ENCODE results near the gene GTF2A1L. TPM values are rescaled to one million over a fixed set of nuclear protein-coding genes. Genes with fewer than 3 reads are reported as not detected.

Gene GTF2A1L
- total and polyA plus RNA-seq, 2 donors (not counting 3 experiments of a cell fraction or from before 2014, with no cell fraction given): 0.46 TPM; not detected in 1

DNA sequence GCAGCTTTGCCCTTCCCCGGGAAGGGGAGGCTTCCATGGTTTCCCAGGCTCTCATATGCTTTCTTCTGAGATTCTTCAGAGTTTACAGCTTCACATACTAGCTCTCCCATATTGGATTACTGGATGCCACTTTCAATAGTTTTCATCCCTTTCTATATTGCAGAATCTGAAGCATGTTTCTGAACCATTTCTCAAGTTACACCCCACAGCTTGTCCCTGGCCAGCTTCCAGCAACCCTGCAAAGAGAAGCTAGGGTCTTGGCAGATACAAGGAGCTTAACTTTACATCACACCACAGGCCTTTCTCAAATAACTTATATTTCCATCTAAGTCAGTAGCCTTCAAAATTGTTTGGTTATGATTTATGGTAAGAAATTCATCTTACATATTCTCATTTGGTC lies 98.3 kb downstream of the GTF2A1L start:
- no TSS peak for BruUV-seq (replicated peaks)

DNA sequence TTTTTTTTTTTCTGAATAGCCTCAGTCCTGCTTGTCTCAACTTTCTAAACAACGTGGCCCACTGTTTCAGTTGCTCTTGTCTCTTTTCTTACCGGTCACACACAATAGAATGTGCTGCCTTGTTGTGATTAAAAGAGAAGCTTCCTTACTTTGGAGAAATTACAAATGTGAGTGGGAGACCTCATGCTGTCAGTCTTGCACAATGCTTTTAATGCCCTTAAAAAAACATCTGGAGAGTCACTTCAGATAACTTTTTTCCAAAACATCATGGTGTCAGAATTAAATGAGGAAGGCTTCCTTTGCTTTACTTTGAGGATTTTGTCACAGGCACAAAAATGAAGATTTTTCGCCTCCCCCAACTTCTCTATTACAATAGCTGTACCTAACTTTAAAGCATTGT lies 100.2 kb downstream of the GTF2A1L start:
- H3K4me3 ChIP-seq (replicated peaks in 1 of 3; ENCODE audit: insufficient read depth in 1 of 3, low read depth in 1 of 3, low read length in 3 of 3): no peak overlapping the region
- DNase-seq (ENCODE audit: low read depth, low spot score): no peak
- dilution Hi-C loops (cut with MboI; ENCODE audit: extremely low pct_ligation_motif_present, low sequenced_read_pairs) (no loop called here), intact Hi-C loops (cut with micrococcal nuclease) (no loop called here)
- H3K79me2 ChIP-seq (ENCODE audit: control insufficient read depth, insufficient read depth, low read length): no peaks in the 10 kb centered on the region
- H3K9ac ChIP-seq (replicated peaks; ENCODE audit: extremely low read depth, insufficient read depth, low read length): no peak overlapping the region
- H3K27me3 ChIP-seq (ENCODE audit: control insufficient read depth in 2 of 2, insufficient read depth in 2 of 2, low read length in 2 of 2): no peaks in the 10 kb centered on the region
- H3K9me1 ChIP-seq (replicated peaks; ENCODE audit: control insufficient read depth, extremely low read depth, insufficient read depth, low read length): no peaks in the 10 kb centered on the region
- no peak for FAIRE-seq
- POLR2A ChIA-PET: no interaction called here
- CTCF ChIA-PET: no interaction called here
- TF ChIP-seq JUN (IDR thresholded peaks at IDR 0.05; ENCODE audit: borderline replicate concordance, insufficient read depth, insufficient read length, low read depth): no peak
- no peak overlapping the region for H3K4me2 ChIP-seq (ENCODE audit: insufficient read depth, low read length)
- no peaks in the 10 kb centered on the region for H3K36me3 ChIP-seq (ENCODE audit: control insufficient read depth in 2 of 2, extremely low read depth in 1 of 2, insufficient read depth in 2 of 2, low read length in 2 of 2)
- no peak overlapping the region for H3K27ac ChIP-seq (ENCODE audit: insufficient read depth, low read depth, low read length)
- no peaks in the 10 kb centered on the region for H3K9me3 ChIP-seq (replicated peaks; ENCODE audit: control insufficient read depth, insufficient read depth, low read length)
- no TSS peak for BruUV-seq (replicated peaks)
- no peaks in the 10 kb centered on the region for H4K20me1 ChIP-seq (replicated peaks; ENCODE audit: control insufficient read depth, extremely low read depth, insufficient read depth, low read length)
- H3K4me1 ChIP-seq (ENCODE audit: control insufficient read depth, extremely low read depth, insufficient read depth, low read length): no peaks in the 10 kb centered on the region
- H2AFZ ChIP-seq (ENCODE audit: low read depth, low read length): no peak overlapping the region

More for the DNA sequence above, 98.3 kb downstream of the GTF2A1L start:
- H2AFZ ChIP-seq (ENCODE audit: low read depth, low read length): no peak overlapping the region
- ChIA-PET CTCF (no interaction called here), POLR2A (no interaction called here)
- H3K27ac ChIP-seq (ENCODE audit: insufficient read depth, low read depth, low read length): no peak overlapping the region
- H3K9me3 ChIP-seq (replicated peaks; ENCODE audit: control insufficient read depth, insufficient read depth, low read length): no peaks in the 10 kb centered on the region
- no peak overlapping the region for H3K9ac ChIP-seq (replicated peaks; ENCODE audit: extremely low read depth, insufficient read depth, low read length)
- no peak for FAIRE-seq
- intact Hi-C loops (cut with micrococcal nuclease) (no loop called here), dilution Hi-C loops (cut with MboI; ENCODE audit: extremely low pct_ligation_motif_present, low sequenced_read_pairs) (no loop called here)
- no peaks in the 10 kb centered on the region for H4K20me1 ChIP-seq (replicated peaks; ENCODE audit: control insufficient read depth, extremely low read depth, insufficient read depth, low read length)
- no peak overlapping the region for H3K4me3 ChIP-seq (replicated peaks in 1 of 3; ENCODE audit: insufficient read depth in 1 of 3, low read depth in 1 of 3, low read length in 3 of 3)
- H3K79me2 ChIP-seq (ENCODE audit: control insufficient read depth, insufficient read depth, low read length): no peaks in the 10 kb centered on the region
- TF ChIP-seq FOS (IDR thresholded peaks at IDR 0.05; ENCODE audit: borderline replicate concordance, insufficient read depth, low read length): no peak
- no peaks in the 10 kb centered on the region for H3K27me3 ChIP-seq (ENCODE audit: control insufficient read depth in 2 of 2, insufficient read depth in 2 of 2, low read length in 2 of 2)
- DNase-seq (ENCODE audit: low read depth, low spot score): no peak
- peaks cover 4% of the 10 kb centered on the region for H3K4me1 ChIP-seq (ENCODE audit: control insufficient read depth, extremely low read depth, insufficient read depth, low read length)
- H3K9me1 ChIP-seq (replicated peaks; ENCODE audit: control insufficient read depth, extremely low read depth, insufficient read depth, low read length): no peaks in the 10 kb centered on the region
- H3K36me3 ChIP-seq (ENCODE audit: control insufficient read depth in 2 of 2, extremely low read depth in 1 of 2, insufficient read depth in 2 of 2, low read length in 2 of 2): no peaks in the 10 kb centered on the region
- no peak overlapping the region for H3K4me2 ChIP-seq (ENCODE audit: insufficient read depth, low read length)
